Pancreas (tissue), 10 donors: ENCODE data around the gene GALNT10. TPM values are rescaled to one million over a fixed set of nuclear protein-coding genes. Genes with fewer than 3 reads are reported as not detected.

Experiments
- ATAC-seq, 4 donors: fragments of 200-7000 bp; cut with Tn5 transposase; one replicate each; pipeline versions ENCODE4 v1.8.0 to v1.9.1; 2020; ENCODE audit warnings: mild to moderate bottlenecking in 4 of 4, moderate library complexity in 4 of 4
- DNase-seq, 6 donors: peaks; one replicate each; pipeline ENCODE4 v3.0.0-alpha.2; 2020
- FAIRE-seq: peaks from 2 replicates; lab custom pipeline; 2012; peaks lifted over from hg19 to GRCh38; lab: Jason Lieb, UNC
- H3K27ac ChIP-seq, 4 donors: fragments of 200-600 bp; sonication (generic); 1 replicate in 3 of 4; 2 replicates in 1 of 4; pipeline versions ENCODE4 v1.5.0 to v1.8.0; 2020
- H3K27me3 ChIP-seq, 4 donors: fragments of 200-600 bp; one replicate each; pipeline ENCODE4 v1.8.0; 2021
- H3K36me3 ChIP-seq, 3 donors: fragments of 200-600 bp; sonication (generic) in 1 of 3; one replicate each; pipeline versions ENCODE4 v1.5.0 to v1.8.0; 2020 to 2021
- H3K4me1 ChIP-seq, 3 donors: fragments of 200-600 bp; one replicate each; pipeline ENCODE4 v1.8.0; 2021
- H3K4me3 ChIP-seq, 4 donors: fragments of 200-600 bp; sonication (generic) in 2 of 4; one replicate each; pipeline versions ENCODE4 v1.5.0 to v1.8.0; 2020 to 2021
- H3K9me3 ChIP-seq, 4 donors: fragments of 200-600 bp; one replicate each; pipeline ENCODE4 v1.8.0; 2021
- CTCF ChIP-seq, 4 donors: fragments of 200-600 bp; sonication (generic) in 3 of 4; IDR thresholded peaks; one replicate each; pipeline versions ENCODE4 v1.5.0 to v1.8.0; 2021; ENCODE audit warnings: antibody characterized with exemption in 4 of 4
- WGBS, 2 donors: extraction: QIAGEN DNeasy Blood & Tissue Kit; methylation state at CpG; one replicate each; pipeline ENCODE4 v1.1.7; 2013; 5-methylcytosine and 5-hydroxymethylcytosine counted together
- intact Hi-C, 3 donors: fragments of 100-400 bp; cut with DNase I; formaldehyde crosslinking; loops; one replicate each; pipeline versions ENCODE4 v1.11.1 to v1.14.2; 2022
- polyA plus RNA-seq, 2 donors: library from polyadenylated mRNA; stranded (reverse); fragments of 200-250 nt; gene quantifications; one replicate each; pipeline ENCODE4 v1.2.3, GENCODE V29; 2013
- total RNA-seq, 6 donors: library from RNA; stranded (reverse); fragmentation: NEBNext Ultra II Directional in 4 of 6; extraction: Animal tissue kit (Norgen Biotek cat#: 25700) in 4 of 6; gene quantifications; one replicate each; pipeline versions ENCODE4 v1.2.1 to v1.2.4, GENCODE V29; 2021 to 2023
- donor health status: healthy with polysubstance abuse.
- donor health status: DM: no; HTN: no; CAD: no; lungs with moderate emphysema.
- donor health status: DM: no; HTN: no; CAD: no.
- donor health status: control.
- donor health status: control.
- donor health status: Bipolar disorder and iron deficiency.
- donor health status: DM: yes; HTN: yes; CAD: no.
- donor health status: DM: no; HTN: no; CAD: no.
- donor health status: DM: no; HTN: no; CAD: no.
- donor health status: DM: yes; HTN: yes; CAD: no.

GALNT10 gene
- total and polyA plus RNA-seq, 8 donors, result 4.4 to 23.1 (median 13.4) TPM

DNA sequence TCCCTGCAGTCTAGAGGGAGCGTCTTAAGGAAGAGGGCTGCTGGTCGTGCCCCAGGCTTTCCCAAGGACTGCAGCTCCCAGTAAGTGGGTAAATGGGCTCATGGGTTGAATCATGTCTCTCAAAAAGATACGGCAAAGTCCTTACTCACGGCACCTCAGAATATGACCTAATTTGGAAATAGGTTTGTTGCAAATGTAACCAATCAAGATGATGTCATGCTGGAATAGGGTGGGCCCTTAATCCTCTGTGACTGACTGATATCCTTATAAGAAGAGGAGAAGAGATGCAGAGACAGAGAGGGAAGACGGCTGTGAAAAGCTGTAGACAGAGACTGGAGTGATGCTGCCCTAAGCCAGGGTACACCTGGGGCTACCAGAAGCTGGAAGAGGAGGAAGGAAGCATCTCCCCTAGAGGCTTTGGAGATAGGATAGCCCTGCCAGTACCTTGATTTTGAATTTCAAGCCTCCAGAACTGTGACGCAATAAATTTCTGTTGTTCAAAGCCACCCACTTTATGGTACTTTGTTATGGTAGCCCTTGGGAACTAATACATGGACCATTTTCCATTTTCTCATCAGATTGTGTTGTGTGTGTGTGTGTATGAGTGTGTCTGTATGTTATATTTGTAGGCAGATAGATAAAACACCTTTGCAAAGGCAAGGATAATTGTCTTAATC, 15.0 kb downstream of the GALNT10 start:
- H3K27ac ChIP-seq, result no peak overlapping the region
- H3K27me3 ChIP-seq, result no peaks in the 10 kb centered on the region
- no peak for ATAC-seq
- TF ChIP-seq CTCF (IDR thresholded peaks at IDR 0.05), result no peak
- FAIRE-seq, result no peak
- 91 to 93% methylated on average over 6 of the region's 6 CpGs for WGBS, 2 donors
- no peaks in the 10 kb centered on the region for H3K4me1 ChIP-seq
- intact Hi-C loops, result no loop called here
- no peak overlapping the region for H3K4me3 ChIP-seq
- DNase-seq, result no peak
- H3K36me3 ChIP-seq, result no peaks in the 10 kb centered on the region
- H3K9me3 ChIP-seq, result no peaks in the 10 kb centered on the region

DNA sequence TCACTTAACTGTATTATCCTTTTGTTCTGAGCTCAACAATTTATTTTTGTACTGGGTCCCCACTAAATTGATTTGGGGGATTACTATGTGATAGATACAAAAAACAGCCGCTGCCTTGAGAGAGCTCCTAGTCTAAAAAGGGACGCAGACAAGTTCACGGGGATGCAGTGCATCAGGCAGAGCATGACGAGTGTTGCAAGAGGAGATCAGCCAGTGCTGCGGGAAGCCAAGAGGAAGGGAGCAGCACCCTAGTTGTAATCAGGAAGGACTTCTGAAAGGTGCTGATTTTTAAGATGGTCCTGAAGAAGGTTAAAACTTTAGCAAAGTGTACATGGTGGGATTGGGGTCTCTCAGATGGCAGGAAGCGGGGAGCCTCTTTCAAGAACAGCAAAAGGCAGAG, 15.8 kb downstream of the GALNT10 start:
- TF ChIP-seq CTCF (IDR thresholded peaks at IDR 0.05), result no peak
- no peaks in the 10 kb centered on the region for H3K27me3 ChIP-seq
- FAIRE-seq (no peak), DNase-seq (no peak), ATAC-seq (no peak)
- no peaks in the 10 kb centered on the region for H3K9me3 ChIP-seq
- no peaks in the 10 kb centered on the region for H3K4me1 ChIP-seq
- no peak overlapping the region for H3K4me3 ChIP-seq
- intact Hi-C loops, result no loop called here
- no peak overlapping the region for H3K27ac ChIP-seq
- H3K36me3 ChIP-seq, result no peaks in the 10 kb centered on the region
- 89 to 96% methylated on average over 6 of the region's 6 CpGs for WGBS, 2 donors

DNA sequence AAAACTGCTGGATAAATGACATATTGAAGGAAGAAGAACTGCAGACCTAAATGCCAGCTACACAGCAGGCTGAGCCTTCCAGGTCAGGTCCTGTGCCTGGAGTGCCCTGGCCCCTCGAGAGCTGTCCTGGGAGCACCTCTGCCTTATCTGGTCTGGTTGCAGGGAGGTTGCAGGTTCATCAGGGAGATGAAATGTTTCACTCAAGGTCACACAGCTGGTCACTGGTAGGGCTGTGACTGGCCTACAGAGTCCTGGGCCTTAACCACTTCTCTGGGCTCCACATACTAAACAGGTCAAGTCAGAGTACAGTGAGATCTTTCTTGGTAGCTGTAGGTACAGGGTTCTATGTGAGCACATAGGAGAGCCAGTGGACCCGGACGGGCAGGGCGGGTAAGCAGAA, 16.7 kb downstream of the GALNT10 start:
- WGBS, 2 donors, result 79 to 87% methylated on average over 4 of the region's 4 CpGs
- no peak overlapping the region for H3K27ac ChIP-seq
- H3K9me3 ChIP-seq, result no peaks in the 10 kb centered on the region
- H3K27me3 ChIP-seq, result no peaks in the 10 kb centered on the region
- FAIRE-seq (no peak), ATAC-seq (no peak), DNase-seq (no peak)
- no peaks in the 10 kb centered on the region for H3K4me1 ChIP-seq
- intact Hi-C loops, result no loop called here
- no peaks in the 10 kb centered on the region for H3K36me3 ChIP-seq
- no peak for TF ChIP-seq CTCF (IDR thresholded peaks at IDR 0.05)
- no peak overlapping the region for H3K4me3 ChIP-seq

- Histone ChIP-seq H3K4me1 (no peaks in the 10 kb centered on the region), H3K9me3 (no peaks in the 10 kb centered on the region), H3K4me3 (no peak overlapping the region), H3K27me3 (no peaks in the 10 kb centered on the region), H3K36me3 (no peaks in the 10 kb centered on the region), H3K27ac (no peak overlapping the region)
- FAIRE-seq (no peak), DNase-seq (no peak), ATAC-seq (no peak)
- no peak for TF ChIP-seq CTCF (IDR thresholded peaks at IDR 0.05)
- WGBS, 2 donors, result 91% methylated on average over 2 of the region's 2 CpGs
- intact Hi-C loops, result no loop called here
Observed at GRCh38 chr5:154209591-154210081, 19.1 kb downstream of the GALNT10 start.

DNA sequence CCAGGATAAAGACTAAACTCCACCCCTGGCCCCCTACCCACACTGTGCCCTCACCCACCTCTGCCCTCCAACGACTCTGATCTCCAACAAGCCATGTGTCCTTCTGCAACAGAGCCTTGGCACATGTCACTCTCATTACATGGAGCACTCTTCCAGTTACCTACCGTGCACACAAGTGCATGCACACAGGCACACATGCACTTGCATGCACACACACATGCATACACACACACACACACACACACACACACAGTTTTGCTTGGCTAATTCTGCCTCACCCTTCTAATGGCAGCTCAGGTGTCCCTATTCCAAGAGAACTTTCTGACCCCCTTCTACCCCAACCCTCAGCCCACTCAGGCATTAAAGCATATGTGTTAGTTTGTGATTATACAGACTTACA, 19.6 kb downstream of the GALNT10 start:
- H3K27me3 ChIP-seq, result no peaks in the 10 kb centered on the region
- H3K27ac ChIP-seq, result no peak overlapping the region
- no peaks in the 10 kb centered on the region for H3K4me1 ChIP-seq
- no peak for ATAC-seq
- no peak for FAIRE-seq
- TF ChIP-seq CTCF (IDR thresholded peaks at IDR 0.05), result no peak
- H3K9me3 ChIP-seq, result no peaks in the 10 kb centered on the region
- 72 to 73% methylated on average over 2 of the region's 2 CpGs for whole genome bisulfite sequencing, 2 donors
- DNase-seq, result no peak
- intact Hi-C loops, result no loop called here
- H3K4me3 ChIP-seq, result no peak overlapping the region
- no peaks in the 10 kb centered on the region for H3K36me3 ChIP-seq
